Testis (tissue), 3 donors: ENCODE measurements around the gene ARID1B. TPM values are rescaled to one million over a fixed set of nuclear protein-coding genes. Genes with fewer than 3 reads are reported as not detected.

Source experiments
- DNase-seq: peaks from one replicate; pipeline ENCODE4 v3.0.0-alpha.2; 2019
- H3K27ac ChIP-seq, 2 donors: fragments of 200-600 bp; sonication (generic); one replicate each; pipeline ENCODE4 v1.5.1; 2019
- H3K27me3 ChIP-seq: fragments of 200-600 bp; sonication (generic); one replicate; pipeline ENCODE4 v1.5.1; 2019
- H3K36me3 ChIP-seq: fragments of 200-600 bp; sonication (generic); one replicate; pipeline ENCODE4 v1.5.1; 2017; ENCODE audit warnings: low read depth; ENCODE audit errors: missing control alignments
- H3K4me1 ChIP-seq: fragments of 200-600 bp; sonication (generic); one replicate; pipeline ENCODE4 v1.5.1; 2019
- H3K4me3 ChIP-seq, 2 donors: fragments of 200-600 bp; sonication (generic); one replicate each; pipeline ENCODE4 v1.5.1; 2017 to 2019
- H3K9me3 ChIP-seq: fragments of 200-600 bp; sonication (generic); one replicate; pipeline ENCODE4 v1.5.1; 2017
- POLR2A ChIP-seq: fragments of 450-650 bp; IDR thresholded peaks from one replicate; pipeline ENCODE4 v1.6.1; 2017; ENCODE audit warnings: antibody characterized with exemption, mild to moderate bottlenecking, moderate library complexity
- WGBS, 2 donors: methylation state at CpG; one replicate each; pipeline ENCODE4 v1.1.5; 2018; 5-methylcytosine and 5-hydroxymethylcytosine counted together
- intact Hi-C: fragments of 100-400 bp; cut with DNase I; formaldehyde crosslinking; loops from one replicate; pipeline ENCODE4 v1.15.1; 2023; ENCODE audit warnings: low total_unique reads
- polyA plus RNA-seq: library from polyadenylated mRNA; stranded (reverse); fragments of 350-450 nt; fragmentation: Illumina TruSeq; extraction: RNeasy Lipid Tissue Mini Kit (QIAGEN cat#74804); gene quantifications from one replicate; pipeline ENCODE4 v1.2.3, GENCODE V29; 2014; ENCODE audit warnings: low read depth, low replicate concordance; ENCODE audit not compliant: insufficient read depth
- total RNA-seq, 2 donors: library from RNA; depleted of rRNA; stranded (reverse); fragments of >200 nt; gene quantifications; one replicate each; pipeline ENCODE4 v1.2.3, GENCODE V29; 2016
- TF ChIP-seq, protein P1 (sequence below), 3 experiments: fragments of 450-650 bp in 2 of 3; fragments of 200-600 bp in 1 of 3; sonication (generic) in 1 of 3; IDR thresholded peaks; one replicate each; pipeline ENCODE4 v1.5.1; 2016 to 2019; ENCODE audit warnings: antibody characterized with exemption in 3 of 3, mild to moderate bottlenecking in 2 of 3, moderate library complexity in 1 of 3

Gene ARID1B
- total and polyA plus RNA-seq, 3 donors from 2014 or later = 26.2 to 126 (median 103) TPM

DNA sequence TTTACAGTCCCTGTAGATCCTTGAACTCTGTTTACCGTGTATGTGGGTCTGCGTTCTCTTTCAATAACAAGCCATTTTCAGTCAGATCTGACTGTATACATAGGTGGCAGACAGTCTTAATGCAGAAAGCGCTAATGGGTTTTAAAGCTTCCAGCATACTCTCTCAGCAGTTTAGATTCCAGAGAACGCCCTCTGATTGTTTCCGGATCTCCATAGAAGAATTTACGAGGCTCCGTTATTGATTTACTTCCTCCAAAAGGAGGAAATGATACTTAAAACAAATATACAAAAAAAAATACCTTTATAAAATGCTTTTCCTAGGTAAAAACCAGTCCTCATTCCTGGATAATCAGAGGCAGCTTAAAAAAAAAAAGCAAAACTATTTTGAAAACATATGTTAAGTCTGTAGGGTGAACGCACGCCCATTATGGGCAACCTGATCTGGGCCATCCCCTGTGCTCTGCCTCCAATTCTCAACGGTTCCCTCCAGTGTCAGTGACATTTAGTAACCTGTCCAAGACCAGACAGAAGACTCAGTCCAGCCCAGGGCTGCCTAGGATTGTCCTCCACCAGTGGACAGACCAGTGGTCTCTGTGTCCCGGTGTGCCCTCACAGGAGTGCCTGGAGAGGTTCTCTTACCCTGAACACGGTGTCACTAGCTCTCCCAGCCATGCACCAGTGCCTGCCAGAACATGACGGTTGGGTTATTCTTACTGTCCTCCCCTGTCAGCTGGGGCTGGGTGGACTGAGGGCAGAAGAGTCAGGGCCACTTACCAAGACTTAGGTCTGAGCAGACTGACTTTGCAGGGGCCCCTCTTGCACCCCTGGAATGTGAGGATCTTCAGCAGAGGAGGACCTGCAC is 217.3 kb downstream of the ARID1B start:
- no peaks in the 10 kb centered on the region for H3K9me3 ChIP-seq
- no peak overlapping the region for H3K27ac ChIP-seq
- peaks cover 8% of the 10 kb centered on the region for H3K4me1 ChIP-seq
- H3K4me3 ChIP-seq = no peak overlapping the region
- TF ChIP-seq, protein P1, sequence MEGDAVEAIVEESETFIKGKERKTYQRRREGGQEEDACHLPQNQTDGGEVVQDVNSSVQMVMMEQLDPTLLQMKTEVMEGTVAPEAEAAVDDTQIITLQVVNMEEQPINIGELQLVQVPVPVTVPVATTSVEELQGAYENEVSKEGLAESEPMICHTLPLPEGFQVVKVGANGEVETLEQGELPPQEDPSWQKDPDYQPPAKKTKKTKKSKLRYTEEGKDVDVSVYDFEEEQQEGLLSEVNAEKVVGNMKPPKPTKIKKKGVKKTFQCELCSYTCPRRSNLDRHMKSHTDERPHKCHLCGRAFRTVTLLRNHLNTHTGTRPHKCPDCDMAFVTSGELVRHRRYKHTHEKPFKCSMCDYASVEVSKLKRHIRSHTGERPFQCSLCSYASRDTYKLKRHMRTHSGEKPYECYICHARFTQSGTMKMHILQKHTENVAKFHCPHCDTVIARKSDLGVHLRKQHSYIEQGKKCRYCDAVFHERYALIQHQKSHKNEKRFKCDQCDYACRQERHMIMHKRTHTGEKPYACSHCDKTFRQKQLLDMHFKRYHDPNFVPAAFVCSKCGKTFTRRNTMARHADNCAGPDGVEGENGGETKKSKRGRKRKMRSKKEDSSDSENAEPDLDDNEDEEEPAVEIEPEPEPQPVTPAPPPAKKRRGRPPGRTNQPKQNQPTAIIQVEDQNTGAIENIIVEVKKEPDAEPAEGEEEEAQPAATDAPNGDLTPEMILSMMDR (IDR thresholded peaks at IDR 0.05) = no peak
- no peak for TF ChIP-seq POLR2A
- no peak for DNase-seq
- intact Hi-C loops = no loop called here
- WGBS, 2 donors = 80 to 82% methylated on average over 13 of the region's 13 CpGs
- H3K27me3 ChIP-seq = no peaks in the 10 kb centered on the region
- H3K36me3 ChIP-seq = no peaks in the 10 kb centered on the region

DNA sequence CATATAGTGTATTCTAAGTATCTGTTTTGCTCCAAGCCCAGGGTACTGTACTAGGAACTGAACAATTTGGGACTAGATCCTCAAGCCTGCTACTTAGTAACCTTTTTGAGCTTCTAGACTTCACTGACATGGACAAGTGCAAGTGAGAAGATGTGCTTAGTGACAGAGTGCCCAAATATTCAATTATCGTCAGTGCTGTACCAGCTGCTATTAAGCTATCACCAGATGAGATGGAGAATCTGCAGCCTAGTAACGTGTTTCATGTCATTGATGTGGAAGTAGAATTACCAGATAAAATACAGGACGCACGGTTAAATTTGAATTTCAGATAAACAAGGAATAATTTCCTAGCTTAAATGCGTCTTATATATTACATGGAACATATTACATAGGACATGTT is 218.3 kb downstream of the ARID1B start:
- WGBS, 2 donors = 90 to 94% methylated on average over 5 of the region's 5 CpGs
- H3K4me1 ChIP-seq = peaks cover 8% of the 10 kb centered on the region
- intact Hi-C loops = no loop called here
- H3K4me3 ChIP-seq = no peak overlapping the region
- no peak for TF ChIP-seq POLR2A
- TF ChIP-seq, protein P1 (IDR thresholded peaks at IDR 0.05) = no peak
- no peaks in the 10 kb centered on the region for H3K27me3 ChIP-seq
- H3K27ac ChIP-seq = no peak overlapping the region
- no peaks in the 10 kb centered on the region for H3K36me3 ChIP-seq
- no peaks in the 10 kb centered on the region for H3K9me3 ChIP-seq
- DNase-seq = no peak

DNA sequence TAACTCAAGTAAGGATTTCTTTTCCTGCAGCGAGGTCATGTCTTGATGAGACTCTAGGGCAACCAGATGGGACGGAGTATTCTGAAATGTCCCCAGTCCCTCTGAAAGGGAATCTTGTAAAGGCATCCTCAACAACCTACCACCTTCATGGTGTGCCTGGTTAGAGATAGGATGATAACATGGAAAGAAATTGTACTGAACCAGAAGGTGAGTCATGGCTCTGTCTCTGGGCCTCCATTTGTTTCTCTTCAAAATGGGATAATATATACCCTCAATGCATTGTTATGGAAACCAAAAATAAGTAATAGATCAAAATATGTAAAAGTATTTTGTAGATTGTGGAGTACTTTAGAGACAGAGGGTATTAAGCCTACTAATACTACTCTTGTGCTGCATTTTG is 219.1 kb downstream of the ARID1B start:
- DNase-seq = no peak
- intact Hi-C loops = no loop called here
- Histone ChIP-seq H3K4me1 (peaks cover 8% of the 10 kb centered on the region), H3K27me3 (no peaks in the 10 kb centered on the region), H3K4me3 (no peak overlapping the region), H3K27ac (no peak overlapping the region), H3K9me3 (no peaks in the 10 kb centered on the region), H3K36me3 (no peaks in the 10 kb centered on the region)
- TF ChIP-seq, protein P1 (IDR thresholded peaks at IDR 0.05) = no peak
- no peak for TF ChIP-seq POLR2A
- 91 to 94% methylated on average over 2 of the region's 2 CpGs for WGBS, 2 donors

DNA sequence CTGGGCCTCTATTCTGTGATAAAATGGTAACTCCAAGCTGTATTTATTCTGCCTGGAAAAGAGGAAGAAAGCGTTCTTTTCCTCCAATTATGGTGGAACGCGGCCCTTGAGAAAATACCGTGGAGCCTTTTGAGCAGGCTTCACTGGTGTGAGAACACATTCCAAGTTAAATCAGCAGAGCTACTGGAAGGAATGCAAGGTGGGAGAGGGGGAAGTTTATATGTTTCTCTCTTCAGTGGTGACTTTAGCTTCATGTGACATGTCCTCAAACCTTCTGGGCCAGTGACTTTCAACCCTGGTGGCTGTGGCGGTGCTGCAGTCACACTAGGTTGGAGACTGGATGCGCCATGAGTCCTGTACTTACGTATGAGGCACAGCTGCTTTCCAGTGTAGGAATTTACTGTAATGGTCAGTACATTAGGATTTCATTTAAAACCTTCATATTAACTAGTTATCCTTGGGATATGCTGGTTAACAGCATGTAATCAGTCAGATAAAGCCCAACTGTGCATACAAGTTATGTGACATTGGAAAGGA is 221.7 kb downstream of the ARID1B start:
- Histone ChIP-seq H3K9me3 (no peaks in the 10 kb centered on the region), H3K27me3 (no peaks in the 10 kb centered on the region), H3K27ac (no peak overlapping the region), H3K4me1 (no peaks in the 10 kb centered on the region), H3K4me3 (no peak overlapping the region), H3K36me3 (no peaks in the 10 kb centered on the region)
- TF ChIP-seq POLR2A = no peak
- TF ChIP-seq, protein P1 (IDR thresholded peaks at IDR 0.05) = no peak
- 83 to 85% methylated on average over 7 of the region's 7 CpGs for WGBS, 2 donors
- DNase-seq = no peak
- intact Hi-C loops = no loop called here
